Activated CD4-positive, alpha-beta T cell treated with anti-CD3 and anti-CD28 coated beads for 24 hours (primary cell): ENCODE data around the gene HRH3.

Experiments used
- DNase-seq, 2 donors: peaks; one replicate each; pipeline ENCODE4 v3.0.0-alpha.2; 2020; ENCODE audit warnings: low read depth in 2 of 2

Gene HRH3

DNA sequence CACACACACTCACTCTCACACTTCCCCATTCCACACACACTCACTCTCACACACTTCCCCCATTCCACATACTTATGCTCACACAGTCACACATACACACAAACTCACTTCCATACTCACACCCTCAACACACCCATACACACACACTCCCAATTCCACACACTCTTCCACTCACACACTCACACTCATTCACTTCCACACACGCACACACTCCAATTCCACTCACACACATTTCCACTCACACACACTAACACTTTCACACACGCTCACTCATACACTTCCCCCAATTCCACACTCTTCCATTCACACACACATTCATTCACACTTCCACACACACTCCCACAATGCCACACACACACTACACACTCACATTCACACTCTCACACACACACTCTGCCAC lies 10.2 kb upstream of the HRH3 start:
- DNase-seq: no peak

- DNase-seq: no peak
These were observed 9.6 kb upstream of the HRH3 start for GRCh38 chr20:62229667-62230066.

DNA sequence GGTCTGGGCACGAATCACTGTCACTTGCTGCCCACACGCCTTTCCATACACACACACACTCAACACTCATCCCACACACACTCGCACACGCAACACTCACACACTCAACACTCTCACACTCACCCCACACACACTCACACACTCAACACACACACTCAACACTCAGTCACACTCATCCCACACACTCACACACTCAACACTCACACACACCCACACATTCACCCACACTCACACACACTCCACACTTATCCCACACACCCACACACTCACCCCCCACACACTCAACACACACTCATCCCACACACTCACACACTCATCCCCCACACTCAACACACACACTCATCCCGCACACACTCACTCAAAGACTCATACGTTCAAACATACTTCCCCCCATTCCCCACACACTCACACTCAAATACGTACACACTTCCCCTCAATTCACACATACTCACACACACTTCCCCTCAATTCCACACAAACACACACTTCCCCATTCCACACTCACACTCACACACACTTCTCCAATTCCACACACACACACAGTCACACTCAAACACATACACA lies 9.0 kb upstream of the HRH3 start:
- no peak for DNase-seq

- no peak for DNase-seq
These were observed 8.2 kb upstream of the HRH3 start for GRCh38 chr20:62227977-62228958.

GRCh38 chr20:62227591-62227976 lies 7.5 kb upstream of the HRH3 start:
- no peak for DNase-seq

DNA sequence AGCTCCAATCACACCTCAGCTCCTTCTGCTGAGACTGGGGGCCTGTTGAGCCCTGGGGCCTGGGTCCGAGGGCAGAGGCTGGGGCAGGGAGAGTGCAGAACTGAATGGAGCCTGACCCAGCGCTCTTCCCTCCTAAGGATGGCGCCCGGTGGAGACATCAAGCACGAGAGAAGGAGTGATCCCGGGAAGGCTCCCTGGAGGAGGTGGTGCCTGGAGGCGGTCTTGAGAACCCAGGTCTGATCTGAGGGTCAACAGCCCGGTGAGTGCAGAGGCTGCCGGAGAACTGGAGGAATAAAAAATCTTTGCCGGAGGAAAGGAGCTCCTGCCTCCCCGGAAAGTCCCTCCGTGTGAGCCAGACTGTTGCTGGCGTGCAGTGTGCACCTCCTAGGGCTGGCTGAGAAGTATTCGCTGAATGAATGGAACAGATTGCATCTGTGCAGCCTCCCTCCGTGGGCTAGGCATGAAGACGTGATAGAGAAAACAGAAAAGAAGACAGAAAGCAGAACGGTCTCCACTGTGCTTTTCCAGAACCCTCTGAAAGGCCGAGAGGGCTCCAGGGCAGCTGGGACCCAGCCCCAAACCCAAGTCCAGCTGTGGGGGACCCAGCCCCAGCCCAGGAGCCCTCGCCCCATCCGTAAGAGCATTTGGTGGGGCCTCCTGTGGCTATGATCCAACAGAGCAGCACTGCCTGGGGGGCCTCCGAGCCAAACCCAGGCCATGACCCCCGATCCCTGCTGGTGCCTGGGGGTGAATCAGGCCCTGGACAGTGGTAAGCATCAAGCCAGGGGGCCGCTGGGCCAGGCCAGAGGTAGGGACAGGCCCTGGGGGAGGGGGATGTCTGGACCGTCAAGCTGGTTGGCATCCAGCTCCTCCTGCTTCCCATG lies 6.9 kb upstream of the HRH3 start:
- DNase-seq: no peak

DNA sequence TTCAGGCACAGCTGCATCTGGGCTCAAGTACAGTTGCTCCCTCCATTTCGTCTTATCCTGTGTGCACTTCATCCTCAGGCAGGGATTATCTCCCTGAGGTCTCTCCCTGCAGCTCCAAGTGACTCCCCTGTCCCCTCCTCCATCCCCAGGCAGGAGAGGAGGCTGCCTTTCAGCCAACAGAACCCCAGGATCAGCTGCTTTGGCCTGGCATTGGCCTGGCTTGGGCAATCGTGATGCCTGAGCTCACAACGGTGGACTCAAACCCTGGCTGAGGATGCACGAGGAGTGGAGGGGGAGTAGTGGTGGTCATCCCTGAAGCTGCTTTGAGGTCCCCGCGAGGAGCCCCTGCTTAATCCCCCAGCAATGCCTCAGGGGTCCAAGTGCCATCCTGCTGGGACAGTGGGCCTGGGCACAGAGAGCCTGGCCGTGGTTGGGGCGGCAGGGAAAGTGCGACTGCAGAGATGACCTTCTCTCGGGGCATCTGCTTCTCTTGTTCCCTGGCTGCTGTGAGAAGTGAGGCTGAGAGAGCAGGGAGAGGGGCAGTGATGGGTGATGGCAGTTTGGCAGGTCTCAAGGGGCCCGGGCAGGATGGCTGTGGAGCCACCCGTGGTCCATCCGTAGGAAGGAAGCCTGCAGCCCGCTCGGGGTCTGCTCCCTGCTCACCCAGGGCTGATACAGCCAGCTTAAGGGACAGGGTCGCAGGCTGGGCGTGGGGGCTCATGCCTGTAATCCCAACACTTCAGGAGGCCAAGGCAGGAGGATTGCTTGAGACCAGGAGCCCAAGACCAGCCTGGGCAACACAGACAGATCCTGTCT lies 6.0 kb upstream of the HRH3 start:
- DNase-seq: no peak

DNA sequence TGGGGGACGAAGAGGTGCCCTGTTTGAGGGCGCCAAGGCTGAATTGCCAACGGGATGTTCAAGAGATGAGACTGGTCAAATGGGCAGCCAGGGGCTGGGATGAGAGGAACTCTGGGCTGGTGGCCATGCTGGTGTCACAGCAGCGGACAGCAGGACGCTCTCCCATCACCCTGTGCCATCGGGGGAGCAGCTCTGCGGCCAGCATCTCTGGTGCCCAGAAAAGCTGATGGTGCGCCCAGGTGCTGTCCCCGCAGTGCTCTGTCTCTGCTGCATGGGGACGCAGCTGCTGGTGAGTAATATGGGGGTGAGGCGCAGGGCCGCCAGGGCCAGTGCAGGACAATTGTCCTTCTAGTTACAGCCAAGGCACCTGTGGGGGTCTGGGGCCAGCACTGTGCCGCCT lies 4.9 kb upstream of the HRH3 start:
- no peak for DNase-seq

DNA sequence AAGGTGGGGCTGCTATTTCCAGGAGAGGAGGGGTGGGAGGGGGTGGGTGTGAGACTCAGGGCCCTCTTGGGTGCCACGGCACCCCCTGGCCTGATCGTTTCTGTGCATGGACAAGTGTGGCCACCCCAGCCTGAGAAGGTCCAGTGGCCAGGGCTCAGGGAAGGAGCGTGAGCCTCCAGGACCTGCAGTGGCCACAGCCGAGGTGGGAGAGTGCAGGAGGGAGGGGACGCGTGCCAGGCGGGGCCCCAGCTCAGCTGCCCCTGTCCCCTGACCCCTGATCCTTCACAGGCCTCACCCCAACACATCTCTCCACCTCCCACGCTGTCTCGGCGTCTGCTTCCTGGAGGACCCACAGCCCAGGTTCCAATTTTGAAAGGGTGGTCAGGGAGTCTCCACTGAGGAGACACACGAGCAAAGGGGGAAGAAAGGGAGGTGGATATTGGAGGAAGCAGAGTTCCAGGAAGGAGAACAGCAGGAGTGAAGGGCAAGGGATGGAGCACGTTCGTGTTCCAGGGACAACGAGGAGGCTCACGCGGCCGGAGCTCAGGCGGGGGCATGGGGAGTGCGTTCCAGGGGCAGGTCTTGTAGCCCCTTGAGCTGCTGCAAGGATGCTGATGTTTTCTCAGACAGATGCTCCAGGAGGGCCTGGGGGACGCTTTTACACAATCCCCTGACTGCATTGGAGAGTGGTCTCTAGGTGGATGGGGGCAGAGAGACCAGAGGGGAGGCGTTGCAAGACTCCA lies 4.2 kb upstream of the HRH3 start:
- no peak for DNase-seq

GRCh38 chr20:62223571-62223970 lies 3.5 kb upstream of the HRH3 start:
- no peak for DNase-seq

- DNase-seq: no peak
These were observed 2.9 kb upstream of the HRH3 start for GRCh38 chr20:62222972-62223371.

DNA sequence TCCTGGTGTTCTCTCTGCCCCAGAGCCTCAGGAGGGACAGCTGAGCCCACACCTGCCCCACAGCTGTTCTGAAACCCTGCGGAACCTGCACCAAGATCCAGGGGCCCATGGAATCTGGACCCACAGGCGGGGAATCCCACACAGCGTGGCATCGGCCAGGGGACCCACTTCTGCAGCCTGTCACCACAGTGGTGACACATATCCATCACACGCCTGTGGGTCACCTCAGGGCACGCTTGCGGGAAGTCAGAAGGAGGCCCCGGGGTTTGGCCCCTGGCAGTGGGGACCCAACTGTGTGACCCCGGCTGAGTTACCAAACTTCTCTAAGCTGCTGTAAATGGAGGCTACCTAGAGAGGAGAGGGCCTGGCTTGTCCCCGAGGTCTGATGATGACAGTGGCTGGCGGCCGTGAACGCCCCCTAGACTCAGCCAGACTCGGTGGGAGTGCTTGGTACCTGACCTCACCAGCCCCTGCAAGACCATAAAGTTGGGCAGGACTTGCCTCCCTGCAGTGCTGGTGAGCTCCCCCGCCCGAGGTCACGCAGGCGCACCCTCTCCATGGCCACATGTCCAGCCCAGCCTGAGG lies 2.3 kb upstream of the HRH3 start:
- no peak for DNase-seq

DNA sequence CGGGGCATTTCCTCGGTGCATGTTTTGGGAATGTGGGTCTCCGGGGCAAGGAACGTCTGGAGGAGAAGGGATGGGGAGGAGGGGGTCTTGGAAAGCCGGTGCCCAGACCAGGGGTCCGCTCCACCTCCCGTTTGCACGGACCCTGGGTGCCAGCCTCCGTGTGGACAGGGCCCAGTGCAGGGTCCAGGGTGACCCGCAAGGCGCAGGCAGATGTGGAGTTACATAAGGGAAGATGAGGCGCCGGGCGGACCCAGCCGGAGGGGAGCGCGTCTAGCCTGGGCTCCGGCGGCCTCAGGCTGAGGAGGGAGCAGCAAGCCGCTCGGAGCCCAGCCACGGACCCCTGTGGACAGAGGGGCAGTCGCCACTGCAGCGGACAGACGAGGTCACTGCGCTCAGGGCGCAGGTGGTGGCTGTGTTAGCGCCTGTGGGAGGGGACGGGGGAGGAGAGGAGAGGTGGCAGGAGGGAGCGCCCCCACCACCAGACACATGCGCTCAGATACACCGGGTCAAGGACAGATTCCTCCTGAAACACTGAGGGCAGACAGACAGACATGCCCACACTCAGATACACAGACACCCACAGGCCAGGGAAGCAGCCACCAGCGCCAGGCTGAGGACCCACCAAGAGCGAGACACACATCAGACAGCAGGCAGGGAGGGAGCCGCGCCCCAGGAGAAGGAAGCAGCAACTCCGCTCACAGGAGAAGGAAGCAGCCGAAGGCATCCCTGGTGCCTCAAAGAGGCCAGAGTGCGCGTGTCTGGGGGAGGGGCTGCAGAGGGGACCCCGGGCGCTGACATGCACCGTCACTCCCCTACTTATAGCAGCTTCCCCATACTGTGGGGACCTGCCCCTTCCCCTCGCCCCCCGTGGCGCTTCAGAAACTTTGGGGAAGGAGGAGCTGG lies 839 bp upstream of the HRH3 start:
- no peak for DNase-seq

GRCh38 chr20:62219101-62219991 lies 732 bp downstream of the HRH3 start:
- DNase-seq: no peak

DNA sequence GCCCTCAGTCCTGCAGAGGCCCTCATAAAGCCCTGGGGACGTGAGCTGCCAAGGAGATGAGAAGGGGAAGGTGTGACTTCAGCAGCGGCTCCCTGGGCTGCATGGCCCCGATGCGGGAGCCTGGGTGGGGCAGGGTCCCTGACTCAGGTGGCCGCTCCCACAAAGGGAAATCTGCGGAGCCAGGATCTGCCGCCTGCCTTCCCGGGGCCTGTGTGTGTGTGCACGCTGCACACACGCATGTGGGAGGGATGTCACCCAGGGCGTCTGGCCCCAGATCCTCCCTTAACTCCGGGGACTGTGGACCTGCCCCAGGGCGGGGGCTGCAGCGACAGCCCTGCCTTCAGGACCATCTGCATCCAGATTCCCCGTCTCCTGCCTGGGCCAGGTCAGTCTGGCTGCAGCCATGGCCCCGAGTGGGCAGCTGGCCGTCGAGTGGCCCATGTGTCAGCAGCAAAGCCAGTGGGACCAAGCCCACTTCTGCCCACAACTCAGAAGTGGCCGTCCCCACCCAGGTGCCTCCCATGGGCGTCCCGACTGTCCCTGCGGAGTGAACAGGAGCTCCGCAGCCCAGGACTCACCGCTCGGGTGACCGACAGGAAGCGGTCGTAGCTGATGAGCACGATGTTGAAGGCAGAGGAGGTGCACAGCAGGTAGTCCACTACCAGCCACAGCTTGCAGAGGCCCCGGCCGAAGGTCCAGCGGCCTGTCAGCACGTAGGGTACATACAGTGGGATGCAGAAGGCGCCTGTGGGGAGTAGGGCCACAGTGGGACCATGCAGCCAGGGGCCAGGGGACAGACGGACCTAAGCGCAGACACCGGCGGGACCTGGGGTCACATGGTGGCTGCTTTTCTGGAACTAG lies 1.9 kb downstream of the HRH3 start:
- DNase-seq: no peak

DNA sequence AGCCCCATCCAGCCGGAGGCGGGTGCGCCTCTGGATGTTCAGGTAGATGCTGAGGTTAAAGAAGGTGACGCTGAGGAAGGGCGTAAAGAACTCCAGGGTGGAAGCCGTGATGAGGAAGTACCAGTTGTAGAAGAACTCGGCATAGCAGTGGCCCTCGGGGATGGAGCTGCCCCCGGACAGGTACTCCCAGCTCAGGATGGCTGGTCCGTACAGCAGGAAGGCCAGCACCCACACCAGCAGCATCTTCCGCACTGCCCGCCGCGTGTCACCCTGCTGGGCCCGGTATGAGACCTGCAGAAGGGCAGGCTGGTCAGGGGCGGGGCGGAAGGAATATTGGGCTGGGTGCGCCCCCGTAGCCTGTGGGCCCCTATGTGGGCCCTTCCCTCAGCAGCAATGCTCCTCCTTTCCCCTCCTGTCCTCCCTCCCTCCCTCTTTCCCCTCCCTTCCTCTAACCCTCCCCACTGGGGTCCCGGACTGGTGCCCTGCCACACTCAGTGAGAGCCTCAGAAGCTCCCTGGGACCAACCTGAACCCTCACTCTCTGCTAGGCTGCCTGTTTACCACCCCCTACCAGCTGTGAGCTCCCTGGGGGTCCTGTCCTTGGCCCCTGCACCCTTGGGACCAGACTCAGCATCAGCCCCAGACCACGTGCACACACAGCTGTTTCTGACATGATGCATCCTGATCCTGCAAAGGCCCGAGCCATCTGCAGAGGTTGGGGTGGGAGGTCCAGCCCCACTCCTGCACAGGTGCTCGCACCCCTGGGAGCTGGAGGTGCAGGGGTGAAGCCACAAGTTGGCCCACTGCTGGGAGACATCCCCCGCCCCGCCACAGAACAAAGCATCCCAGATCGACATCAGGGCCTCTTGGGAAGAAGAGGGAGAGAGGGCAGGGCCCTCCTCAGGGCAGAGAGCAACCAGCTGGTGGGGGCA lies 3.2 kb downstream of the HRH3 start:
- no peak for DNase-seq
